ENCODE data around the gene GAL3ST2.
"Not testable (repeated sequence)": the region's sequence is repeated elsewhere in the genome, so short reads cannot be mapped to it uniquely, and the experiment has no call there.

Gene GAL3ST2

GRCh38 chr2:241798631-241799521 lies 22.3 kb downstream of the GAL3ST2 start:
- H3K4me3 ChIP-seq (ENCODE audit: control insufficient read depth, low read depth, low read length), result no peak overlapping the region
- TF ChIP-seq CTCF (conservative IDR thresholded peaks at IDR 0.05; ENCODE audit: control insufficient read depth, insufficient read depth, low read depth, low read length), result no peak
- no peak for DNase-seq (ENCODE audit: low read depth)

GRCh38 chr2:241799522-241800197 lies 23.0 kb downstream of the GAL3ST2 start:
- DNase-seq (ENCODE audit: low read depth), result no peak
- H3K4me3 ChIP-seq (ENCODE audit: control insufficient read depth, low read depth, low read length), result no peak overlapping the region
- TF ChIP-seq CTCF (conservative IDR thresholded peaks at IDR 0.05; ENCODE audit: control insufficient read depth, insufficient read depth, low read depth, low read length), result no peak

GRCh38 chr2:241800198-241800903 lies 23.7 kb downstream of the GAL3ST2 start:
- H3K4me3 ChIP-seq (ENCODE audit: control insufficient read depth, low read depth, low read length); DNase-seq (ENCODE audit: low read depth): not testable (repeated sequence)

GRCh38 chr2:241801611-241802420 lies 25.2 kb downstream of the GAL3ST2 start:
- no peak for TF ChIP-seq CTCF (conservative IDR thresholded peaks at IDR 0.05; ENCODE audit: control insufficient read depth, insufficient read depth, low read depth, low read length)

GRCh38 chr2:241802421-241803318 lies 26.0 kb downstream of the GAL3ST2 start:
- no peak for DNase-seq (ENCODE audit: low read depth)
- H3K4me3 ChIP-seq (ENCODE audit: control insufficient read depth, low read depth, low read length), result no peak overlapping the region
- TF ChIP-seq CTCF (conservative IDR thresholded peaks at IDR 0.05; ENCODE audit: control insufficient read depth, insufficient read depth, low read depth, low read length), result no peak

More at GRCh38 chr2:241801611-241802420, 25.2 kb downstream of the GAL3ST2 start:
- no peak overlapping the region for H3K4me3 ChIP-seq (ENCODE audit: control insufficient read depth, low read depth, low read length)
- DNase-seq (ENCODE audit: low read depth), result no peak
